ENCODE measurements around the gene FGF13. TPM values are rescaled to one million over a fixed set of nuclear protein-coding genes. Genes with fewer than 3 reads are reported as not detected.

Gene FGF13
- total and polyA plus RNA-seq, 2 donors (not counting 3 experiments of a cell fraction or from before 2014, with no cell fraction given) = 0.07 to 0.20 TPM

DNA sequence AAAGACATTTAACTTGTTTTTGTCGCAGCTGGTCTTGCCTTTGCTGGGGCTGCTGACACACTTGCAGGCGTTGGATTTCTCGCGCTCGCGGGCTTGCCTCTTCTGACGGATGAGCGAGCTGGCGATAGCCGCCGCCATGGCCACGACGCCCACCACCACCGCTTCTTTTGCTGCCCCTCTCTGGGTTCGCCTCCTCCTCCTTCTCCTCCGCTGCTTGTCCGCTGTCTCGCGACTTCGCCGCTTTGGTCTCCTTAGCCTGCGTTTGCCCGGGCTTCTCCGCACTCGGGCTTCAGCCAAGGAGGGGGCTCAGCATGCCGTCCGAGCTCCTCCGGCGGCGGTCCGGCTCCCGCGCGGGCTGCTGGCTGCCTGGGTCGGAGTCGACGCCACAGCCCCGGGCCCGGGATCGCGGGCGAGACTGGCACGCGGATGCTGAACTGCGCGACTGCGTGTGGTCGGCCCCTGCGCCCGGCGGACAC lies 613 bp downstream of the FGF13 start:
- no peaks in the 10 kb centered on the region for H3K9me3 ChIP-seq (replicated peaks; ENCODE audit: control insufficient read depth, insufficient read depth, low read length)
- intact Hi-C loops (cut with micrococcal nuclease) (no loop called here), dilution Hi-C loops (cut with MboI; ENCODE audit: extremely low pct_ligation_motif_present, low sequenced_read_pairs) (no loop called here)
- TF ChIP-seq JUN (IDR thresholded peaks at IDR 0.05; ENCODE audit: borderline replicate concordance, insufficient read depth, insufficient read length, low read depth) (no peak), EZH2 (IDR thresholded peaks at IDR 0.05; ENCODE audit: borderline replicate concordance, low read depth, low read length, severe bottlenecking) (no peak), MAX (IDR thresholded peaks at IDR 0.05; ENCODE audit: insufficient read depth, insufficient read length) (no peak), MYC (IDR thresholded peaks at IDR 0.05; ENCODE audit: low read depth, low read length) (no peak), GATA2 (IDR thresholded peaks at IDR 0.05; ENCODE audit: insufficient read depth, insufficient read length, low read depth, low read length) (no peak), FOS (IDR thresholded peaks at IDR 0.05; ENCODE audit: borderline replicate concordance, insufficient read depth, low read length) (no peak), POLR2AphosphoS5 (IDR thresholded peaks at IDR 0.05; ENCODE audit: insufficient read depth, low read depth, low read length) (no peak), POLR2A (IDR thresholded peaks at IDR 0.05; ENCODE audit: low read depth, low read length) (no peak)
- TF ChIP-seq, protein P1, sequence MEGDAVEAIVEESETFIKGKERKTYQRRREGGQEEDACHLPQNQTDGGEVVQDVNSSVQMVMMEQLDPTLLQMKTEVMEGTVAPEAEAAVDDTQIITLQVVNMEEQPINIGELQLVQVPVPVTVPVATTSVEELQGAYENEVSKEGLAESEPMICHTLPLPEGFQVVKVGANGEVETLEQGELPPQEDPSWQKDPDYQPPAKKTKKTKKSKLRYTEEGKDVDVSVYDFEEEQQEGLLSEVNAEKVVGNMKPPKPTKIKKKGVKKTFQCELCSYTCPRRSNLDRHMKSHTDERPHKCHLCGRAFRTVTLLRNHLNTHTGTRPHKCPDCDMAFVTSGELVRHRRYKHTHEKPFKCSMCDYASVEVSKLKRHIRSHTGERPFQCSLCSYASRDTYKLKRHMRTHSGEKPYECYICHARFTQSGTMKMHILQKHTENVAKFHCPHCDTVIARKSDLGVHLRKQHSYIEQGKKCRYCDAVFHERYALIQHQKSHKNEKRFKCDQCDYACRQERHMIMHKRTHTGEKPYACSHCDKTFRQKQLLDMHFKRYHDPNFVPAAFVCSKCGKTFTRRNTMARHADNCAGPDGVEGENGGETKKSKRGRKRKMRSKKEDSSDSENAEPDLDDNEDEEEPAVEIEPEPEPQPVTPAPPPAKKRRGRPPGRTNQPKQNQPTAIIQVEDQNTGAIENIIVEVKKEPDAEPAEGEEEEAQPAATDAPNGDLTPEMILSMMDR (IDR thresholded peaks at IDR 0.05; ENCODE audit: extremely low read depth in 1 of 2, insufficient read depth in 1 of 2, low read depth in 1 of 2, low read length in 2 of 2) = no peak
- H3K4me1 ChIP-seq (ENCODE audit: control insufficient read depth, extremely low read depth, insufficient read depth, low read length) = no peaks in the 10 kb centered on the region
- DNase-seq (ENCODE audit: low read depth, low spot score) = no peak
- H3K9me1 ChIP-seq (replicated peaks; ENCODE audit: control insufficient read depth, extremely low read depth, insufficient read depth, low read length) = no peaks in the 10 kb centered on the region
- H3K9ac ChIP-seq (replicated peaks; ENCODE audit: extremely low read depth, insufficient read depth, low read length) = no peak overlapping the region
- H4K20me1 ChIP-seq (replicated peaks; ENCODE audit: control insufficient read depth, extremely low read depth, insufficient read depth, low read length) = no peaks in the 10 kb centered on the region
- FAIRE-seq = no peak
- H3K27me3 ChIP-seq (ENCODE audit: control insufficient read depth in 2 of 2, insufficient read depth in 2 of 2, low read length in 2 of 2) = peaks cover 5 to 7% of the 10 kb centered on the region in 2 experiments
- H3K4me2 ChIP-seq (ENCODE audit: insufficient read depth, low read length) = no peak overlapping the region
- no peak overlapping the region for H3K27ac ChIP-seq (ENCODE audit: insufficient read depth, low read depth, low read length)
- no peak overlapping the region for H3K4me3 ChIP-seq (replicated peaks in 1 of 3; ENCODE audit: insufficient read depth in 1 of 3, low read depth in 1 of 3, low read length in 3 of 3)
- POLR2A ChIA-PET = no interaction called here
- H2AFZ ChIP-seq (ENCODE audit: low read depth, low read length) = no peak overlapping the region
- BruUV-seq (replicated peaks) = no TSS peak
- no peaks in the 10 kb centered on the region for H3K79me2 ChIP-seq (ENCODE audit: control insufficient read depth, insufficient read depth, low read length)
- H3K36me3 ChIP-seq (ENCODE audit: control insufficient read depth in 2 of 2, extremely low read depth in 1 of 2, insufficient read depth in 2 of 2, low read length in 2 of 2) = no peaks in the 10 kb centered on the region
- CTCF ChIA-PET = no interaction called here
